ENCODE results near the gene FBXL14. TPM values are rescaled to one million over a fixed set of nuclear protein-coding genes. Genes with fewer than 3 reads are reported as not detected.
"Not testable (repeated sequence)": the region's sequence is repeated elsewhere in the genome, so short reads cannot be mapped to it uniquely, and the experiment has no call there.

The FBXL14 gene
- total RNA-seq, 1 experiment from 2014 or later, result 19.4 TPM

DNA sequence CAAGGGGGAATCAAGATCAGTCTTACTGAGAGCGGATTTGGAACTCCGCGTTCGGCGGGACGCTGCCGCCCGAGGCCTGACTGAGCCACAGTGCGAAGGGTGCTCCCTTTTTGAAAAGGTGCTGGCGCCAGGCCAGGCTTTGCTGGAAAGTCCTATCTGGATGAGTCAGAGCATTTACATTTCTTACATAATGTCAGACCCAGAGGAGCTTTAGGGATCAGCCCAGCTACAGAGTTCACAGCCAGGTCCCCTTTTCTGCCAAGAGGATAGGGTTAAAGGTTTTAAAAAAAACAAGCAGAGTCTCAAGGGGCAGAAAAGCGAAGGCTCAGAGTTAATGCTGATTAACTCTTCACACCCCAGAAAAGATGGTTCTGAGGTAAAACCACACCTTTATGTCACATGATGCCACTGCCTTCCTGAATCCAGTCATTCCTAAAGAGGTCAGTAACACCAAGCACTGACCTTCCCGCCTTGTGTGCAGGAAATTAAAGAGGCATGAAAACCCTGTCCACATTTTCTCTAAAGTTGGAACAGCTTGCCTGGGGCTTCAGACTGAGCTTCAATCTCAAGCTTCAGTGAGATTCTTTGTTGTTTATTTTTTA lies 11.7 kb upstream of the FBXL14 start:
- TF ChIP-seq, protein P1, sequence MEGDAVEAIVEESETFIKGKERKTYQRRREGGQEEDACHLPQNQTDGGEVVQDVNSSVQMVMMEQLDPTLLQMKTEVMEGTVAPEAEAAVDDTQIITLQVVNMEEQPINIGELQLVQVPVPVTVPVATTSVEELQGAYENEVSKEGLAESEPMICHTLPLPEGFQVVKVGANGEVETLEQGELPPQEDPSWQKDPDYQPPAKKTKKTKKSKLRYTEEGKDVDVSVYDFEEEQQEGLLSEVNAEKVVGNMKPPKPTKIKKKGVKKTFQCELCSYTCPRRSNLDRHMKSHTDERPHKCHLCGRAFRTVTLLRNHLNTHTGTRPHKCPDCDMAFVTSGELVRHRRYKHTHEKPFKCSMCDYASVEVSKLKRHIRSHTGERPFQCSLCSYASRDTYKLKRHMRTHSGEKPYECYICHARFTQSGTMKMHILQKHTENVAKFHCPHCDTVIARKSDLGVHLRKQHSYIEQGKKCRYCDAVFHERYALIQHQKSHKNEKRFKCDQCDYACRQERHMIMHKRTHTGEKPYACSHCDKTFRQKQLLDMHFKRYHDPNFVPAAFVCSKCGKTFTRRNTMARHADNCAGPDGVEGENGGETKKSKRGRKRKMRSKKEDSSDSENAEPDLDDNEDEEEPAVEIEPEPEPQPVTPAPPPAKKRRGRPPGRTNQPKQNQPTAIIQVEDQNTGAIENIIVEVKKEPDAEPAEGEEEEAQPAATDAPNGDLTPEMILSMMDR (IDR thresholded peaks at IDR 0.05; ENCODE audit: unreplicated experiment), result no peak
- Mint-ChIP-seq H3K9me3 (ENCODE audit: low read depth, unreplicated experiment) (no peaks in the 10 kb centered on the region), H3K27me3 (ENCODE audit: unreplicated experiment) (no peaks in the 10 kb centered on the region), H3K4me1 (ENCODE audit: low read depth, unreplicated experiment) (peaks cover 25% of the 10 kb centered on the region), H3K27ac (ENCODE audit: unreplicated experiment) (peak overlapping the region; percentile 80), H3K4me3 (ENCODE audit: low read depth, unreplicated experiment) (peak overlapping the region; percentile 75), H3K36me3 (ENCODE audit: insufficient read depth, unreplicated experiment) (peaks cover 11% of the 10 kb centered on the region)
- CTCF ChIA-PET, result interaction anchor here (0.8 to 1.9 kb wide), 6 partner anchors 13 to 657 kb away, joined by 3 to 14 read pairs (median 4); partner anchors contain the start of gene RAD52
- intact Hi-C loops (cut with micrococcal nuclease; ENCODE audit: unreplicated experiment), result no loop called here
- DNase-seq, result peak; percentile 88
- BruUV-seq (replicated peaks), result no TSS peak

GRCh38 chr12:1605129-1606020 lies 11.0 kb upstream of the FBXL14 start:
- peak overlapping the region; percentile 75 for H3K4me3 Mint-ChIP-seq (ENCODE audit: low read depth, unreplicated experiment)
- CTCF ChIA-PET, result interaction anchor here (0.8 to 1.9 kb wide), 6 partner anchors 13 to 656 kb away, joined by 3 to 14 read pairs (median 4); partner anchors contain the start of gene RAD52
- BruUV-seq (replicated peaks), result no TSS peak

GRCh38 chr12:1604464-1604863 lies 10.1 kb upstream of the FBXL14 start:
- DNase-seq, result no peak
- CTCF ChIA-PET, result interaction anchor here (1.9 kb wide), 1 partner anchor 486 kb away, joined by 14 read pairs; no protein-coding TSS in a partner anchor
- no peaks in the 10 kb centered on the region for H3K27me3 Mint-ChIP-seq (ENCODE audit: unreplicated experiment)
- H3K9me3 Mint-ChIP-seq (ENCODE audit: low read depth, unreplicated experiment), result no peaks in the 10 kb centered on the region
- intact Hi-C loops (cut with micrococcal nuclease; ENCODE audit: unreplicated experiment), result no loop called here
- peak overlapping the region; percentile 80 for H3K27ac Mint-ChIP-seq (ENCODE audit: unreplicated experiment)
- no TSS peak for BruUV-seq (replicated peaks)
- TF ChIP-seq, protein P1 (IDR thresholded peaks at IDR 0.05; ENCODE audit: unreplicated experiment), result no peak
- H3K4me1 Mint-ChIP-seq (ENCODE audit: low read depth, unreplicated experiment), result peaks cover 25% of the 10 kb centered on the region
- H3K4me3 Mint-ChIP-seq (ENCODE audit: low read depth, unreplicated experiment), result peak overlapping the region; percentile 75
- H3K36me3 Mint-ChIP-seq (ENCODE audit: insufficient read depth, unreplicated experiment), result peaks cover 11% of the 10 kb centered on the region

More at GRCh38 chr12:1605129-1606020, 11.0 kb upstream of the FBXL14 start:
- DNase-seq, result peak; percentile 72
- Mint-ChIP-seq H3K9me3 (ENCODE audit: low read depth, unreplicated experiment) (no peaks in the 10 kb centered on the region), H3K4me1 (ENCODE audit: low read depth, unreplicated experiment) (peaks cover 25% of the 10 kb centered on the region), H3K27ac (ENCODE audit: unreplicated experiment) (peak overlapping the region; percentile 80), H3K36me3 (ENCODE audit: insufficient read depth, unreplicated experiment) (peaks cover 11% of the 10 kb centered on the region), H3K27me3 (ENCODE audit: unreplicated experiment) (no peaks in the 10 kb centered on the region)
- intact Hi-C loops (cut with micrococcal nuclease; ENCODE audit: unreplicated experiment), result no loop called here
- TF ChIP-seq, protein P1 (IDR thresholded peaks at IDR 0.05; ENCODE audit: unreplicated experiment), result peak; percentile 56

GRCh38 chr12:1603269-1603993 lies 9.1 kb upstream of the FBXL14 start:
- Mint-ChIP-seq H3K27ac (ENCODE audit: unreplicated experiment) (no peak overlapping the region), H3K36me3 (ENCODE audit: insufficient read depth, unreplicated experiment) (peaks cover 11% of the 10 kb centered on the region), H3K27me3 (ENCODE audit: unreplicated experiment) (no peaks in the 10 kb centered on the region), H3K4me3 (ENCODE audit: low read depth, unreplicated experiment) (no peak overlapping the region), H3K9me3 (ENCODE audit: low read depth, unreplicated experiment) (no peaks in the 10 kb centered on the region), H3K4me1 (ENCODE audit: low read depth, unreplicated experiment) (peaks cover 22% of the 10 kb centered on the region)
- TF ChIP-seq, protein P1 (IDR thresholded peaks at IDR 0.05; ENCODE audit: unreplicated experiment), result no peak
- intact Hi-C loops (cut with micrococcal nuclease; ENCODE audit: unreplicated experiment), result no loop called here
- no peak for DNase-seq
- no TSS peak for BruUV-seq (replicated peaks)
- CTCF ChIA-PET, result no interaction called here

DNA sequence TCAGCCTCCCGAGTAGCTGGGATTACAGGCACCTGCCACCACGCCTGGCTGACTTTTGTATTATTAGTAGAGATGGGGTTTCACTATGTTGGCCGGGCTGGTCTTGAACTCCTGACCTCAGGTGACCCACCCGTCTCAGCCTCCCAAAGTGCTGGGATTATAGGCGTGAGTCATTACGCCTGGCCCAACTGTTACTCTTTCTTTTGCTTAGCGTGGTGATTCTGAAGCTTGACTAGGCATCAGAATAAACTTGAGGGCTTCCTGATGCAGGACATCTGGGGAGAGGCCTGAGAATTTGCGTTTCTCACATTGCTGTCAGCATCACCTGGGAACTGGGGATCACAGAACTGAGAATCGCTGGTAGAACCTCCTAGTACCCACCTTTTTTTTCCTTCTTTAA lies 8.3 kb upstream of the FBXL14 start:
- H3K27ac Mint-ChIP-seq (ENCODE audit: unreplicated experiment); CTCF ChIA-PET; BruUV-seq (replicated peaks); H3K4me3 Mint-ChIP-seq (ENCODE audit: low read depth, unreplicated experiment); H3K9me3 Mint-ChIP-seq (ENCODE audit: low read depth, unreplicated experiment); intact Hi-C loops (cut with micrococcal nuclease; ENCODE audit: unreplicated experiment); DNase-seq; H3K27me3 Mint-ChIP-seq (ENCODE audit: unreplicated experiment): not testable (repeated sequence)
- H3K4me1 Mint-ChIP-seq (ENCODE audit: low read depth, unreplicated experiment), result peaks cover 14% of the 10 kb centered on the region
- H3K36me3 Mint-ChIP-seq (ENCODE audit: insufficient read depth, unreplicated experiment), result peaks cover 11% of the 10 kb centered on the region
